Activated T-cell treated with anti-CD3 and anti-CD28 coated beads, Interleukin-2, amount 50 U/mL, for 1 hour (primary cell): Measurements from ENCODE around the gene RYR1.
"Not testable (repeated sequence)": the region's sequence is repeated elsewhere in the genome, so short reads cannot be mapped to it uniquely, and the experiment has no call there.

Experiments used
- DNase-seq: peaks from one replicate; pipeline ENCODE4 v3.0.0-alpha.2; 2020

The RYR1 gene

GRCh38 chr19:38464421-38465082 lies 31.1 kb downstream of the RYR1 start:
- no peak for DNase-seq

GRCh38 chr19:38466050-38466449 lies 32.6 kb downstream of the RYR1 start:
- DNase-seq: no peak

- no peak for DNase-seq
Measured at GRCh38 chr19:38467541-38468525, 34.3 kb downstream of the RYR1 start.

- no peak for DNase-seq
Measured at GRCh38 chr19:38469151-38469550, 35.7 kb downstream of the RYR1 start.

DNA sequence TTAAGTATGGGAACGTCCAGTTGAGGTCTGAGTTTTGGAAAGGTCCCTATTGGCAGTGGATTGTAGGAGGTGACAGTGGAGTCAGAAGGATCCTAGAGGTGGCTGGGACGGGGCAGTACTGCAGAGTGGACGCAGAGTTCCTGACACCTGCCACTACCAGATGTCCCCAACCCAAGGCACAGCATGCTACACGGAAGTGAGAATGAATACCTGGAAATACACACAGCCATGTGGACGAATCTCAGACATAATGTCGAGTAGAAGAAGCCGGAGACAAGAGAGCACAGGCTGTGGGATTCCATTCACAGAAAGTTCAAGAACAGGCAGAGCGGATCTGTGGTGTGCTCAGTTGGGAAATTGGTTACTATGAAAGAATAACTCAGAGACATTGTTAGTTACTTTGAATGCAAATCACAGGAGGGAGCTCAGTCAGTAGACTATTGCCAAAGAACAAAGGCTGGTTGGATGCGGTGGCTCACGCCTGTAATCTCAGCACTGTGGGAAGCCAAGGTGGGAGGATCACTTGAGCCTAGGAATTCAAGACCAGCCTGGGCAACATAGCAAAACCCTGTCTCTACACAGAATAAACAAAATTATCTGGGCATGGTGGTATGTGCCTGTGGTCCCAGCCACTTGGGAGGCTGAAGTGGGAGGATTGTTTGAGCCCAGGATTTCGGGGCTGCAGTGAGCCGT lies 37.4 kb downstream of the RYR1 start:
- no peak for DNase-seq

DNA sequence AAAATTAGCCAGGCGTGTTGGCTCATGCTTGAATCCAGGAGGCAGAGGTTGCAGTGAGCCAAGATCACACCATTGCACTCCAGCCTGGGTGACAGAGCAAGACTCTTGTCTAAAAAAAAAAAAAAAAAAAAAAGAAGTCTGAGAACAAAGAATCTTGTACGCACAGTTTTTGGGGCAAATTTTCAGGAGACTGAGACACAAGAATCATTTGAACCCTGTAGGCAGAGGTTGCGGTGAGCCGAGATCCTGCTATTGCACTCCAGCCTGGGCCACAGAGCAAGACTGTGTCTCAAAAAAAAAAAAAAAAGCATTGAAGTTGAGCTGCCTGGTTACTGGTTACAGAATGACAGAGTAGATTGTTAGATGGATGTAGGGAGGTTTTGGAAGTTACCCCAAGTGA lies 39.2 kb downstream of the RYR1 start:
- not testable (repeated sequence) for DNase-seq

- no peak for DNase-seq
Measured at GRCh38 chr19:38473201-38473600, 39.7 kb downstream of the RYR1 start.

DNA sequence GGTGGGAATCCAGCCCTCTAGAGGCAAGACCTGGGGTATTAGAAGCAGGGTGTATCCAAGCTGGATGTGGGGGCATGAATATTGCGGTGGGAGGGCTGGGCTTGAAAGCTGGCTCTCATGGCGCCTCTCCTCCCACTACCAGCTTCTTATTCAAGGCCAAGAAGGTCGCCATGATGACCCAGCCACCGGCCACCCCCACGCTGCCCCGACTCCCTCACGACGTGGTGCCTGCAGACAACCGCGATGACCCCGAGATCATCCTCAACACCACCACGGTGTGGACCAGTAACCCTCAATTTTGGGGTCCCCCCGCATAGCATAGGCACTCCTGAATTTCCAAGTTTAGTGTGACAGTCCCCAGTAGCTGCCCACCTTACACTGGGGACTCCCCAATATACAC lies 41.7 kb downstream of the RYR1 start:
- no peak for DNase-seq

GRCh38 chr19:38478273-38478971 lies 44.9 kb downstream of the RYR1 start:
- DNase-seq: no peak

GRCh38 chr19:38482496-38482895 lies 49.0 kb downstream of the RYR1 start:
- no peak for DNase-seq

- DNase-seq: no peak
Measured at GRCh38 chr19:38483016-38483630, 49.6 kb downstream of the RYR1 start.

GRCh38 chr19:38484747-38485146 lies 51.3 kb downstream of the RYR1 start:
- DNase-seq: no peak

- no peak for DNase-seq
Measured at GRCh38 chr19:38485541-38486285, 52.2 kb downstream of the RYR1 start.

DNA sequence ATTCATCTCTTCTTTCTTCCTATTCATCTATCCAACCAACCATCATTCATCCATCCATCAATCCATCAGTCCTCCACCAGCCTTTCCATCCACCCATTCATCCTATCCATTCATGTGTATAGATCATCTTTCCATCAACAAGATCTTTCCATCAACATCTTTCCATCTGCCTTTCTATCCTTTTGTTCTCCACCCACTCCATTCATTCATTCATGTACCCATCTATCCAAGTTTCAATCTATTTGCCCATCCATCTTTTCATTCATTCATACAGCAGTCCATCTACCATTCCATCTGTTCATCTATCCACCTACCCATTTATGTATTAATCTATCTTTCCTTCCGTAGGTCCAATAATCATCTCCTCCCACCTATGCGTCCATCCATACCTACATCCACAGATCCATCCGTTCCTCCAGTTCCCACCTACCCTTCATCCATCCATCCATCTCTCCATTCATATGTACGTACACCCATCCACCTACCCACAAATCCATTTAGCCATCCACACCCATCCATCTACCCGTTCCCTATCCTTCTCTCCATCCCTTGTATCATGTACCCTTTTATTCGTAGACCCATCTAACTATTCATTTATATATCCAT lies 53.3 kb downstream of the RYR1 start:
- DNase-seq: no peak

DNA sequence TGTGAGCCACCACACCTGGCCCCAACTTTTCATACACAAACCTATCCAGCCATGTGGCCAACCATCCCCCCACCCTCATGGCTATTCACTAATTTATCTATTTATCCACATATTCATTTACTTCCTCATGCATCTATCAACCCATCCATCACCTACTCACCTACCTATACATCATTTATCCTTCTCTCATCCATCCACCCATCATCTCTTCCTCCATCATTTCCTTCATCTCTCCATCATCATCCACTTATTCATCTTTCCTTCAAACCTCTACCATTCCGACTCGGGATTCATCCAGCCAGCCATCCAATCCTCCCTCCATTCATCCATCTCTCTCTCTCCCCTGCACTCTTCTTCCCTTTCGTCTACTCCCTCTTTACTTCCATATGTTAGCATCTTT lies 54.6 kb downstream of the RYR1 start:
- no peak for DNase-seq

DNA sequence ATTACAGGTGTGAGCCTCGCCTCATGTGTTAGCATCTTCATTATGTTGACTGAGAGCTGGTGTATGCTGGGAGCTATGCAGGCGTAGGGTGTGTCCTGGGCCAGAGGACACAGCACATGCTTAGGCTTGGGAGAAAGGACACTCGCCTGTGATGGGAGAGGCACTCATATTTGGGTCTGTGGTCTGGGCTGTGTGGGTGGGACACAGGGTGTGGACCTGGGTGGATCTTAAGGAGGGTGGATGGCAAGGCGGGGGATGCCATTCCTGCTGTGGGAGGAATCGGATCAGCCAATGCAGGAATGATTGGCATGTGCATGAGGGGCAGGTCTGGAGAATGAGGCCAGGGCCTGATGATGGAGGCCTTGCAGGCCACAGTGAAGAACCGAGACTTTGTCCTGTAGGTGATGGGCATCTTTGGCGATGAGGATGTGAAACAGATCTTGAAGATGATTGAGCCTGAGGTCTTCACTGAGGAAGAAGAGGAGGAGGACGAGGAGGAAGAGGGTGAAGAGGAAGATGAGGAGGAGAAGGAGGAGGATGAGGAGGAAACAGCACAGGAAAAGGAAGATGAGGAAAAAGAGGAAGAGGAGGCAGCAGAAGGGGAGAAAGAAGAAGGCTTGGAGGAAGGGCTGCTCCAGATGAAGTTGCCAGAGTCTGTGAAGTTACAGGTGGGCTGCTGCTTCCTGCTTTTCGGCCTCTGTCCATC lies 55.4 kb downstream of the RYR1 start:
- DNase-seq: no peak

DNA sequence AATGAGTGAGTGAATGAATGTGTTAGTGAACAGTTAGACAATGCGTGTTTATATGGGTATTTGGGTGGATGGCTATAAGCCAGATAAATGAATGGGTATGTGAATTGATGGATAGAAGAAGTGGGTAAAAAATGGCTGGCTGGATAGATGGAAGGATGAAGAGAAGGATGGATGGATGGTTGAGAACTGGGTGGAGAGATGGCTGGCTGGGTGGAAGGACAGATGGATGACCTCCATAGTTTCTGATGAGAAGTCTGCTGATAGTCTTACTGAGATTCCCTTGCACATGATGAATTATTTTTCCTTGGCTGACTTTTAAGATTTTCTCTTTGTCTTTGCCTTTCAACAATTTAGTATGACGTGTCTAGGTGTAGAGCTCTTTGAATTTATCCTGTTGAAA lies 57.4 kb downstream of the RYR1 start:
- no peak for DNase-seq

DNA sequence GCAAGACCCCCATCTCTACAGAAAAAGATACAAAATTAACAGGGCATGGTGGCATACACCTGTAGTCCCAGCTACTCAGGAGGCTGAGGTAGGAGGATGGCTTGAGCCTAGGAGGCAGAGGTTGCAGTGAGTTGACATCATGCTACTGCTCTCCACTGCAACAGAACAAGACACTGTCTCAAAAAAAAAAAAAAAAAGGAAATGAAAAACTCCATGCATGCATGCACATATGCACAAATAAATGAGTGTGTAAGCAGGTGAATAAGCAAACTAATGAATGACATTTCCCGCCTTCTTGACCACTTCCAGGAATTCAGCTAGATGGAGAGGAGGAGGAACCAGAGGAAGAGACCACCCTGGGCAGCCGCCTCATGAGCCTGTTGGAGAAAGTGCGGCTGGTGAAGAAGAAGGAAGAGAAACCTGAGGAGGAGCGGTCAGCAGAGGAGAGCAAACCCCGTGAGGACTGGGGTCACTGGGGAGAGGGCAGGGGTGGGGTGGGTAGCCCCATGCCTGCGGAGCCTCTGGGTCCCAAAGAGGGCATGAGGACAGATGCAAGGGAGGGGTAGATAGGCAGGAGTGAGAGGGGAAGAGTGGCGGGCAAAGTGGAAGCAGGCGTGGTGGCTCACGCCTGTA lies 58.8 kb downstream of the RYR1 start:
- no peak for DNase-seq

GRCh38 chr19:38494379-38494778 lies 60.9 kb downstream of the RYR1 start:
- no peak for DNase-seq

- not testable (repeated sequence) for DNase-seq
Measured at GRCh38 chr19:38495375-38495774, 61.9 kb downstream of the RYR1 start.
